Measurements from ENCODE around the gene RIPPLY3. TPM values are rescaled to one million over a fixed set of nuclear protein-coding genes. Genes with fewer than 3 reads are reported as not detected.

RIPPLY3 gene
- total RNA-seq, 1 experiment from 2014 or later: 0.40 TPM

GRCh38 chr21:36976882-36977651 lies 29.4 kb upstream of the RIPPLY3 start:
- peak; percentile 48 for DNase-seq
- no peaks in the 10 kb centered on the region for H3K9me3 Mint-ChIP-seq (ENCODE audit: low read depth, unreplicated experiment)
- TF ChIP-seq, protein P1, sequence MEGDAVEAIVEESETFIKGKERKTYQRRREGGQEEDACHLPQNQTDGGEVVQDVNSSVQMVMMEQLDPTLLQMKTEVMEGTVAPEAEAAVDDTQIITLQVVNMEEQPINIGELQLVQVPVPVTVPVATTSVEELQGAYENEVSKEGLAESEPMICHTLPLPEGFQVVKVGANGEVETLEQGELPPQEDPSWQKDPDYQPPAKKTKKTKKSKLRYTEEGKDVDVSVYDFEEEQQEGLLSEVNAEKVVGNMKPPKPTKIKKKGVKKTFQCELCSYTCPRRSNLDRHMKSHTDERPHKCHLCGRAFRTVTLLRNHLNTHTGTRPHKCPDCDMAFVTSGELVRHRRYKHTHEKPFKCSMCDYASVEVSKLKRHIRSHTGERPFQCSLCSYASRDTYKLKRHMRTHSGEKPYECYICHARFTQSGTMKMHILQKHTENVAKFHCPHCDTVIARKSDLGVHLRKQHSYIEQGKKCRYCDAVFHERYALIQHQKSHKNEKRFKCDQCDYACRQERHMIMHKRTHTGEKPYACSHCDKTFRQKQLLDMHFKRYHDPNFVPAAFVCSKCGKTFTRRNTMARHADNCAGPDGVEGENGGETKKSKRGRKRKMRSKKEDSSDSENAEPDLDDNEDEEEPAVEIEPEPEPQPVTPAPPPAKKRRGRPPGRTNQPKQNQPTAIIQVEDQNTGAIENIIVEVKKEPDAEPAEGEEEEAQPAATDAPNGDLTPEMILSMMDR (IDR thresholded peaks at IDR 0.05; ENCODE audit: unreplicated experiment): peak; percentile 30
- H3K27me3 Mint-ChIP-seq (ENCODE audit: unreplicated experiment): no peaks in the 10 kb centered on the region
- H3K4me1 Mint-ChIP-seq (ENCODE audit: low read depth, unreplicated experiment): peaks cover 8% of the 10 kb centered on the region
- no peak overlapping the region for H3K4me3 Mint-ChIP-seq (ENCODE audit: low read depth, unreplicated experiment)
- CTCF ChIA-PET: interaction anchor here (0.6 to 1.4 kb wide), 9 partner anchors 10 to 223 kb away, joined by 3 to 14 read pairs (median 5); partner anchors contain the start of gene HLCS
- H3K36me3 Mint-ChIP-seq (ENCODE audit: insufficient read depth, unreplicated experiment): no peaks in the 10 kb centered on the region
- no TSS peak for BruUV-seq (replicated peaks)
- no peak overlapping the region for H3K27ac Mint-ChIP-seq (ENCODE audit: unreplicated experiment)
- intact Hi-C loops (cut with micrococcal nuclease; ENCODE audit: unreplicated experiment): loop anchor here (5.0 kb wide), 1 partner anchor 100 kb away; no protein-coding TSS in a partner anchor

DNA sequence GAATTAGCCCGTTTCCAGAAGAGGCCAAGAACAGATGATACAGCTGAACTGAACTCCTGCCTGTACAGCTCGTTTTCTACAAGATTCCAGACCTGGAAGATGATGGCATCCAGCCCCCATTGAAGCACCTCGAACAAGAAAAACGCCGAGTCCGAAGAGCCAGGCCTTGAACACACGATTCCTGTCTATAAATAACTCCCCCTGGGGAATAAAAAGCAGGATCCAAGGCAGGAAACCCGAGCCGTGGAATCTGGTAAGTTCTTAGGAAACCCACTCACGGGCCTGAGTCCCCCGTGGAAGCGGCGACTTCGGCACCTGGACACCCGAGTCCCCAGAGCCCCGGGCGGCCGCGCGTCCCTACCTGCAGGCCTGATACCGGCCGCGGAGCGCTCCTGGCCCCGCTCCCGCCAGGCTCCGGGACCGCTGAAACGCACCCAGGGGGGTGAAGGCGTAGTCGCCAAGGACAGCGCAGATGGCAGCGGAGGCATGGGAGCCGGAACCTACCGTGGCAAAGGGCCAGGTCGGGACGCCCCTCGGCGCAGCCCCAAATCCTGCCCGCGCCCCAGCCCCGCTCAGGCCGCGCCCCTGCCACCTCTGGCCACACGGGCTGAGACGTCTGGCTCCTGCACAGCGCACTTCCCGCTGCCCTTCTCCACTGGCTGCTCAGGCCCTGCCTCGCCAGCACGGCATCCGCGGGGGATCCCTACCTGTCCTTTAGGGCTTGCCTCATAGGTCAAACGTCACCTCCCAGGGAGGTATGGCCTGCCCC lies 26.0 kb upstream of the RIPPLY3 start:
- H3K4me1 Mint-ChIP-seq (ENCODE audit: low read depth, unreplicated experiment): peaks cover 8% of the 10 kb centered on the region
- no TSS peak for BruUV-seq (replicated peaks)
- H3K9me3 Mint-ChIP-seq (ENCODE audit: low read depth, unreplicated experiment): no peaks in the 10 kb centered on the region
- peak; percentile 31 for DNase-seq
- TF ChIP-seq, protein P1 (IDR thresholded peaks at IDR 0.05; ENCODE audit: unreplicated experiment): no peak
- CTCF ChIA-PET: no interaction called here
- no peak overlapping the region for H3K27ac Mint-ChIP-seq (ENCODE audit: unreplicated experiment)
- no peaks in the 10 kb centered on the region for H3K27me3 Mint-ChIP-seq (ENCODE audit: unreplicated experiment)
- intact Hi-C loops (cut with micrococcal nuclease; ENCODE audit: unreplicated experiment): no loop called here
- H3K4me3 Mint-ChIP-seq (ENCODE audit: low read depth, unreplicated experiment): peak overlapping the region; percentile 69
- H3K36me3 Mint-ChIP-seq (ENCODE audit: insufficient read depth, unreplicated experiment): no peaks in the 10 kb centered on the region

DNA sequence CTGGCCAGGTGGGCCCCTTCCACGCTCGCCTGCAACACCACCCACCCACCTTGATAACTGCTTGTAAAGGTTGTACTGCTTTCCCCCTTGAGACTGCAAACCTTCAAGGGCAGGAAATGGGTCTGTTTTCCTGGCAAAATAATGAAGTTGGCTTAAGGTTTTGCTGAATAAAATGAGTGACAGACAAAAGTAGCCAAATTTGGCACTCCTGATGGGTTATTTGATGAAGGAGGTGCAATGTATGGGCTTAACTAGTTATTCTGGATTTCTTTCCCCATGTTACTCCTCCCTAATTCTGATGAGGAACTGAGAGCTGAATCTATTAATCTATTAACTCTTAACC lies 25.5 kb upstream of the RIPPLY3 start:
- no peak for DNase-seq
- no peaks in the 10 kb centered on the region for H3K36me3 Mint-ChIP-seq (ENCODE audit: insufficient read depth, unreplicated experiment)
- TF ChIP-seq, protein P1 (IDR thresholded peaks at IDR 0.05; ENCODE audit: unreplicated experiment): no peak
- no TSS peak for BruUV-seq (replicated peaks)
- H3K27ac Mint-ChIP-seq (ENCODE audit: unreplicated experiment): no peak overlapping the region
- peaks cover 8% of the 10 kb centered on the region for H3K4me1 Mint-ChIP-seq (ENCODE audit: low read depth, unreplicated experiment)
- intact Hi-C loops (cut with micrococcal nuclease; ENCODE audit: unreplicated experiment): no loop called here
- CTCF ChIA-PET: no interaction called here
- no peaks in the 10 kb centered on the region for H3K27me3 Mint-ChIP-seq (ENCODE audit: unreplicated experiment)
- no peaks in the 10 kb centered on the region for H3K9me3 Mint-ChIP-seq (ENCODE audit: low read depth, unreplicated experiment)
- H3K4me3 Mint-ChIP-seq (ENCODE audit: low read depth, unreplicated experiment): peak overlapping the region; percentile 69

GRCh38 chr21:36981977-36982700 lies 24.4 kb upstream of the RIPPLY3 start:
- H3K4me1 Mint-ChIP-seq (ENCODE audit: low read depth, unreplicated experiment): peaks cover under 1% of the 10 kb centered on the region
- TF ChIP-seq, protein P1 (IDR thresholded peaks at IDR 0.05; ENCODE audit: unreplicated experiment): no peak
- H3K27me3 Mint-ChIP-seq (ENCODE audit: unreplicated experiment): no peaks in the 10 kb centered on the region
- intact Hi-C loops (cut with micrococcal nuclease; ENCODE audit: unreplicated experiment): no loop called here
- H3K9me3 Mint-ChIP-seq (ENCODE audit: low read depth, unreplicated experiment): no peaks in the 10 kb centered on the region
- no peaks in the 10 kb centered on the region for H3K36me3 Mint-ChIP-seq (ENCODE audit: insufficient read depth, unreplicated experiment)
- CTCF ChIA-PET: no interaction called here
- H3K4me3 Mint-ChIP-seq (ENCODE audit: low read depth, unreplicated experiment): no peak overlapping the region
- no peak for DNase-seq
- BruUV-seq (replicated peaks): no TSS peak
- H3K27ac Mint-ChIP-seq (ENCODE audit: unreplicated experiment): no peak overlapping the region
